ENCODE results near the gene SORL1-AS1.

The SORL1-AS1 gene

DNA sequence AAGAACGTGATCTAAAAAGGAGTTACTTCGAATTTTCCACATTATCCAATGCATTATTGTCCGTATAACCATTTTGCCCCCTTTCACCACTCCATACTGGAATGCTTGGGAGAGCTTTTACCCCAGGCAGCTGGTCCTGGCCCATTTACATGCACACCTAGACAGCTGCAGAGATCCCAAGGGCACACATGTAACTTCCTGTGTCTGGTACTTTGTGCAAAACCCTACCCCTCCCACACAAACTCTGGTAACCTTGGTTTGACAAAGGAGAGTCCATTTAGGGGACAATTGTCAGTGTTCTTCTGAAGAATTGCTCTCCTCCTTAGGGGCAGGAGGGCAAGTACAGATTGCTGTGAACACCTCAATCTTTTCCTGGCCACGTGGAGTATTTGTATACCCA lies 58.0 kb downstream of the SORL1-AS1 start:
- DNase-seq (ENCODE audit: low read depth in 1 of 2, low spot score in 1 of 2): no peak

DNA sequence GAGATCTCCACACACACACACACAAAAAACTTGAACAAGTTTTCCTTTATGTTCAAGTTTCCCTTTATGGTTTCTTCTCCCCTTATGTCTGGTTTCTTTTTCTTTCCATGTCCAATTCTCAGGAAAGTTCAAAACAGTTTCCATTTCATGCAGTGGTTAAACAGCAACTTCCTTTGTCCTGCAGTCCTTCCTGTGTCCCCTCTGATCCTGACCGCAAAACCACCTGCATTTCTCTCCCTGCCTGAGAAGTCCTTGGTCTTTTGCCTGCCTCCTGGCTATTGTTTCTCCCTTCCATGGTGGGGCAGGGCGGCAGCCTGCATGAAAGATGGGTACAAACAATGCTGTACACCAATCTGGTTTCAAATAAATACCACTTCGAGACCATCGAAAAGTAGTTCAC lies 58.9 kb downstream of the SORL1-AS1 start:
- no peak for DNase-seq (ENCODE audit: low read depth in 1 of 2, low spot score in 1 of 2)

DNA sequence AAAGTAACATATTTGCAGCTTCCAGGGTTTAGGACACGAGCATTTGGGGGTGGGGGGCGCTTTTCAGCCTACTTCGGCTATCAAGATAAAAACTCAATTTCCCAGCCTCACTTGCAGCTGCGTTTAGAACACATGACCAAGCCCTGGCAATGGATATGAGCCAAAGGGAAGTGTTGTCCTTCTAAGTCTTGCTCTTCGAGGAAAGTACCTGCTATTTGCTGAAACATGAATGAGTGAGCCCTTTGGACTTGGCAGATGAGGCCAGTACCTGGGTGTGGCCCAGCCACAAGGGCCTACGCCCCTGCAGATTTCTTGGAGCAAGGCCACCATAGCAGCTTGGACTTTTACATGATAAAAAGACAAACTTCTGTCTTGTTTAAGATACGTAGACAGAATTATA lies 60.9 kb downstream of the SORL1-AS1 start:
- no peak for DNase-seq (ENCODE audit: low read depth in 1 of 2, low spot score in 1 of 2)

DNA sequence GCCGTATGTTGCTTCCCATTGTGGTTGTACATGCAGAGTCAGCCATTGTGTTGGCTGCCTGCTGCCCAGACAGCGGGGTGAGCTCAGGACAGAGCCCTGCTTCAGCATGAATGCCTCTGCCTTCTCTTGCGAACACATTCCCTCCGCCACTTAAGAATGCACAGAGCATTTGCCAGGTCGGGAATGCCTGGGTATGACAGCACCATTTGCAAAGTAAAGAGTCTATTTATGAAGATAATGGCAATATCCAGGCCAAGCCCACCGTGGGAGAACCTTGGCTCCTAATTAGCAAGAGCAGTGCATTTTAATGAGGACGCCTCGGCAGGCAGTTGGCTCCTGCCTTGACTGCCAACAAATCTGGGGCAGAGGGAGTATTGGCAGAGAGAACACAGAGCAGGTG lies 63.1 kb downstream of the SORL1-AS1 start:
- DNase-seq (ENCODE audit: low read depth in 1 of 2, low spot score in 1 of 2): no peak

Data from activated CD4-positive, alpha-beta T cell treated with anti-CD3 and anti-CD28 coated beads, Interleukin-2, amount 50 U/mL, for 24 hours (primary cell).